HG03469 (cell line): ENCODE data around the gene KCNE4.

ENCODE experiments used
- ATAC-seq: cut with Tn5 transposase; IDR thresholded peaks from one replicate; pipeline ENCODE4 v1.9.1; 2021; ENCODE audit warnings: mild to moderate bottlenecking, moderate library complexity, moderate number of reproducible peaks; ENCODE audit not compliant: unreplicated experiment

KCNE4 gene, protein sequence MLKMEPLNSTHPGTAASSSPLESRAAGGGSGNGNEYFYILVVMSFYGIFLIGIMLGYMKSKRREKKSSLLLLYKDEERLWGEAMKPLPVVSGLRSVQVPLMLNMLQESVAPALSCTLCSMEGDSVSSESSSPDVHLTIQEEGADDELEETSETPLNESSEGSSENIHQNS

DNA sequence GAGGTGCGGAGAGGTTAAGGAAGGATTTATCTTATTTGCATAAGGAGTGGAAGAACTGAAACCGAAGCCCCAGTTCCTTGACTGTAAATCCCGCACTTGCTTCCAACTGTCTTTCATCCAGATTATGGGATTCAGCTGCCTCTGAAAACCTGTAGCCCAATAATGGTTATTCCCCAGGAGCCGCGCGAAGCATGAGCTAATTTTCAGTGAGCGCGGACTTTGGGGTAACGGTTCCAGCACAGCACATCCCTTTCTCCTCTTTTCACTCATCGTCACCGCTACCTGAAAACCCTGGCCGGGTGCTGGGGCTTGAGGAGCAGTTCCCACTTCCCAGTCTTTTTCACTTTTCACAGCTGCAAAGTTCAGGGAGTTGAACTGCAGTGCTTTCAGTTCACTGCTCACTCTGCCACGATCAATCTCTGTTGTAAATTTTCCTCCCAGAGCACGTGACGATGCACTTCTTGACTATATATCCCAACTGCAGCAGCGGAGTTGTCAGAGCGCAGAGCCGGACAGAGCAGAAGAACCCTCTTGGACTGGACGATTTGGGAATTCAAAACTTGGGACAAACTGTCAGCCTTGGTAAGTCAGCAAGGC is at the start of gene KCNE4:
Gene KCNE4 (plus strand): TSS at position 498 of the 597 bp plus-strand sequence. CDS start 641 bp downstream, outside the sequence.
- no peak for ATAC-seq

DNA sequence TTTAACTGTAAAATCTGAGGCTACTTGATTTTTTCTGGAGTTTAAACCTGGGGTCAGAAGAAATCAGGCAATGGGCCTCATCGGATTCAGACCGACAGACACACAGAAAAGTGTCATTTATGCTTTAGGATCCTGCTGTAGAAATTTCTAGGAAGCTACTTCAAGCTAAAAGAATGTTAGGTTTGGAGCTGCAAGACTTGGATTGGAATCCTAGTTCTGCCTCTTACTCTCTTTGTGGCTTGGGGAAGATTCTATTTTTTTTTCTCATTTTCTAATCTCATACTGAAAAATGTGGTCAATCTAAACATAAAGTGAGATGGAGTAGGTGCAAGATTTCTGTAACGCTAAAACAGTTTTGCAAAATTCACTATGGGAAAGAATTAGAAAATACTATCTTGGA is 48.8 kb upstream of the KCNE4 start:
- no peak for ATAC-seq

DNA sequence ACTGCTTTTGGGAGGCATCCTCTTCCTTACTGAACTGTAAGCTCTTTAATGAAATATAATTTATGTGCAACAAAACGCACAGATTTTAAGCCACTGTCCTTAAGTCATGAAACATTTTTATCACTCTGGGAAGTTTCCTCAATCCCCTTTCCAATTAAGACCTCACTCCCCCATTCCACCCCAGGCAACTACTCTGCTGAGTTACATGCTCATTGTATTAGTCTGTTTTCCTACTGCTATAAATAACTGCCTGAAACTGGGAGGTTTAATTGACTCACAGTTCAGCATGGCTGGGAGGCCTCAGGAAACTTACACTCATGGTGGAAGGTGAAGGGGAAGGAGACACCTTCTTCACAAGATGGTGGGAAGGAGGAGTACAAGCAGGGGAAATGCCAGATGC is 46.5 kb upstream of the KCNE4 start:
- ATAC-seq, result no peak

DNA sequence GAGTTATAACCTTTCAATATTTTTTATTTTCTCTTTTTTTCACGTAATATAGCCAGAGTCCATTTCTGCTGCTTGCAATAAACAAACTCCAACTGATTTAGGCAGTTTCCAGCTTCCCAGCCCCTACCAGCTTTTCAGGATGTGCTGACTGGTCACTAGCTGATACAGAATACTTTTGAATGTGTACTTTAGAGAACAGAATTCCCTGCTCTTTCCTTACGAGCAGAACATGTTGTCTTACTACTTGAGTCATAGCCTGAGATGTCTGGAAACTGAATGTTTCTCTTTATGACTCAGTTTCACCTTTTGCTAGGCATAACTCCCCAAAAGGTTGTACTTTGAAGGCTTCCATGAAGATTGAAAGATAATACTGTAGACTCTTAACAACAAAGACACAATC is 44.5 kb upstream of the KCNE4 start:
- no peak for ATAC-seq

DNA sequence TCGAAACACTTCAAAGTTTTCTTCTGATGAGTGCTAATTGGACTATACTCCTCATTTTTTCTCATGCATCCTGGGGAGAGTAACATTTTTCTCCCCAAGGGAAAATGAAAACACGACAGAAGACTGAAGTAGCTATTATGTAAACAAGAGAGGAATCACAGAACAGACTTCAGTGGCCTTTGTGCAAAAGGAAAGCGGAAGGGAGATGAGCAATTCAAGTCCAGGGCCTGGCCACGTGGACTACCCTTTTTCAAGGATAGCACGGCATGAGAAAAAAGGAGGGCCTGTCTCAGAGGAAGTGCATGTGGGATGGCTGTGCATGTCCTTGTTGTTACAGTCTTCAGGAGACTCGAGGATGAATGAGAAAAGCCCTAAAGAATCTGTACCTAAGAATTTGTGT is 43.8 kb upstream of the KCNE4 start:
- ATAC-seq, result no peak

DNA sequence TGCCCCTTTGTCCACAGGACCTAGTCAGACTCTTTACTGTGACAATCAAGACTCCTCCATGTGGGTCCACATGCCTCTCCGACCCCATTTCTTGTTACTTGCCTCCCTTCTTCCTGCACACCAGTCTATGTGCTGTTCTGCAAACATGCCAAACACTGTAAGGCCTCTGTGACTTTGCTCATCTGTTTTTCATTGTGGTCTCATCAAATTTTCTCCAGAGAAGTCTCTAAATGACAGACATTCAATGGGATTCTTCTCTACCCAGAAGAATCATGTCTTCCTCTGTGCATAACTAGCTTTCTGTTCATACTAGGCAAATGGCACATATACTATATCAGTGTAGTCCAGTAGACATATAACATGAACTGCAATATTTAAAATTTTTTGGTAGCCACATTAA is 43.0 kb upstream of the KCNE4 start:
- no peak for ATAC-seq

DNA sequence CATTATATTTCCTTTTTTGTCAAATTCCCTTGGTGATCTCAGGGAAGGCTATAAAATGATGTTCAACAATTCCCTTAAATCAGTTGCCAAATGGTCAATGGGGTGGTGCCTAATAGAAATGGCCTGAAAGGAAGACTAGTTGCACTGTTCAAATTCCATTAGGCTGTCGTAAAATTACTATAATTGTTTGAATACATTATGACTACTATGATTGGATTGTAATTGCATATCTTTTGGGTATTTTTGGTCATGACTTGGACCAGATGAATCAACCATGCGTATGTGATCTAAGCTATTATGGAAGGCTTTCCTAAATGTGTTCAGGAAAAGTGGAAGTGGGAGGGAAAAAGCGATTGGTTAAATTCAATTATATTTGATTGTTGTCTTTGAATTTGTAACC is 41.3 kb upstream of the KCNE4 start:
- ATAC-seq, result no peak

DNA sequence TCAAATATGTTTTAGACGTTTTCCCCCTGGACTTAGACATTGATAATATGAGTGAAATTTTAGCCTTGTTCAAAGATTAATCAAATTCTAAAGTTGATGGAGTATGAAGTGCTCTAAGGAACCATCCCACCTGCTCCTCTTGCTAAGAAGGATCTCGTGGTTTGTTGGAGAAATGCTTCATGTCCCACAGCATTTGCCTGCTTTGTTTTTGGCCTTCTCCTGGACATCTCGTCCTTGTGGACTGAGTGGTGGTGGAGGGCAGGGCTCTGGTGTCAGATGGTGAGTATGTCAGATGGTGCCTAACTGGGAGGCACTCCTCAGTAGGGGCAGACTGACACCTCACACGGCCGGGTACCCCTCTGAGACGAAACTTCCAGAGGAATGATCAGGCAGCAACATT is 39.7 kb upstream of the KCNE4 start:
- ATAC-seq, result no peak

DNA sequence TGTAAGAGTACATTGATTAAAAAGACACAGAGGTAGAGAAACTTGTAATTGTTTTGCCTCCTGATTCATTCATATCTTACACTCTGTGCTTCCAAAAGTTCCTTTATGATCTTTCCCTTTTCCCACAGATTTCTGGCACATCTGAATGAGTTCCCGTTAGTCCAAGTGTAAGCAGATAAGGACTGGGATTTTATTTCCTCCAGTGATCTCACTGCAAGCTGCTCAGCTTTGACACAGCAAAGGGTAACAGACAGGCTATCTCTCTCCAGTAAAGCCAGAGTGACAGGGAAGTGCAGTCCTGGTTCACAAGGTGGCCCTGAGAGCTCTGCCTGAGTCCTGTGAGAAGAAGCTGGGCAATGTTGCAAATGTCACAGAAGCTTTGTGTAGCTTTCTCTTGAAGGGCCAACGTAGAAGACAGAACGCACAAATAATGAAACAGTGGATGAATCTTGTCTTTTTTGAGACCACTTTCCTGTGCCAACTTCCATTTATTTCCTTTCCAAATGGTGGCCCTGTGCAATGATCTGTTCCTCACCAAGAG is 32.5 kb upstream of the KCNE4 start:
- ATAC-seq, result no peak

DNA sequence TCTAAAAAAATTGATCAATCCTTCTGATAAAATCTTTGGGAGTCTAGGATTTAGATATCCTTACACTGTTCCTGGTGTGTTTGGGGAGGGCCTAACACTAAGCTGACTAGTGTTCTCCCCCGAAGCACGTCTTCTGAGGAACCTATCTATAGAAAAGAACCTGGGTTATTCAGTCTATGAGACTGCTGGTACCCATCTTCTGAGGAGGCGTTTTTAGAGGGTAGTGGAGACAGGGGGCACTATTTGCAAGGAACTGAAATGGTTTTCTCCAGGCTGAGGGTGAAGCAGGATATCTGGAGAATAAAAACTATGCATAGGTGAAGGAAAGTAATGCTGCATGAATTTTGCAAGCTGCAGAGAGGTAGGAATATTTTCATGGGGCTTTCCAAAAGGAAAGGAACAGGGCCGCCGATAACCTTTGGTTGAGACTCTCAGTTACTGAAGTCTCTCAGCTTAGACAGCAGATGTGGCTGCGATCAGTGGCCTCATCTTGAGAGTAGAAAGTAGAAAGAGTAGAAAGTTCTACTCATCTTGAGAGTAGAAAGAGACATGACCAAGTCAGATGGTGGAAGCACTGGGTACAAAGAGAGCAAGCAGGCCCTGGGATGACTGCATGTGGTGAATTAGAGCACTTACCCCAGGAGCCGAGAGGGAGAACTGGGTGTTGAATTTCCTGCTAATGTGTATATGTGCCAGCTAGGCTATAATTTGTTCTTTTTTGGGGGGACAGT is 31.8 kb upstream of the KCNE4 start:
- no peak for ATAC-seq

DNA sequence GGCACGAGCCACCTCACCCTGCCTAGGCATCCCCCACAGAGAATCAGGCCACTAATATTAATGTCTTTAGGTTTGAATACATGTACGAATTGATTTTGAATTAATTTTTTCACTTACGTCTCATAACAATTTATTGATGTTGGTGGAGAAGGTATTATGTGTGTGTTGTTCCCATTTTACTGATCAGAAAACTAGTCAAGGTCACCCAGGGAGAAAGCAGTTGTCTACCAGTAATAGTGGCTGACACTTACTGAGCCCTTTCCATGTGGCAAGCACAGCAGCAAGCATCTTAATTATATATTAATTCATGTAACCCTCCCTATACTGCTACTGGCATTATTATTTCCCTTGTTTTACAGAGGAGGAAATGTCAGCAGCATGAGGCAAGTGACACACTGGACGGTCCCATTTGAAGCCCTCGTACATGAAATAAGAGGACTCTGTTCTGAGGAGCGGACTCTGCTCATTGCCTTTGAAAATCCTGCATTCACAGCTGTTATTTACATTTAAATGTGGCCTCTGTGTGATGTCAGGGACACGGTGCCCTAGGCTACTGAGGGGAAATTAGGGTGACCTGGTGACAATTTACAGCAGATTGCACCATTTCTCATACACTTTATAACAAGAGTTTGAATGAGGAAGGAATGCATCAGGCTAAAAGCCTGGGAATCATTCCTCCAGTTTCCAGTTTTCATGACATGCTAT is 30.9 kb upstream of the KCNE4 start:
- no peak for ATAC-seq

DNA sequence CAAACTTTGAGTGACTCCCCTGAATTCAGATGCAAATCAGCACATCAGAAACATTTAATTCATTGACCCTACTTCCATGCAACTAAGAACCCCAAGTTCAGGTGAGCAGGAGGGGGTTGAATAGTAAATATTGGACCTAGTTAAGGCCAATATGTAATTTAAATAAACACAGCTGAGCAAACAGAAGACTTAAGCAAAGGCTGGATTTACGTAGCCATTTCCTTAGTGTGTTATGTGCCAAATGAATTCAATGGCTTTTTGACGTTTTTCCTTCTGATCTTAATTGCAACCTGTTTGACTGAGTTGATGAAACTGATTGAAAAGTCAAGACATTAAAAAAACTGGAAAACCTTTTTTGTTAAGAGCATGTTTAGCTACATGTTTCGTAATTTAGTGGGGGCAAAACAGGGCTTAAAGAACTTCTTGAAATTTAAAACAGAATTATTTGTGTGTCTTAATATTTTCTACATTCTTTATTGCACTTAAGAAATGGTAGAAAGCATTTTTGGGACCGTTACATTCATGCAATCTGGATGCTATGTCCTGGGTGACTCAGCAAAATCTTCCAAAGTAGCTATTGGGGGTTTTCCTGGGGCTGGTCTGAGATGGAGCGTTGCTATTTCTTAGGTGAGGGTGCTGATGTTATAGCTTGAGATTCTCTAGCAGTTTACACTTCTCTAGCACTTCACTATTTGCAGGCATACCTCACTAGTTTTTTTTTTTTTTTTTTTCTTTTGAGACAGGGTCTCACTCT is 25.5 kb upstream of the KCNE4 start:
- ATAC-seq, result no peak

DNA sequence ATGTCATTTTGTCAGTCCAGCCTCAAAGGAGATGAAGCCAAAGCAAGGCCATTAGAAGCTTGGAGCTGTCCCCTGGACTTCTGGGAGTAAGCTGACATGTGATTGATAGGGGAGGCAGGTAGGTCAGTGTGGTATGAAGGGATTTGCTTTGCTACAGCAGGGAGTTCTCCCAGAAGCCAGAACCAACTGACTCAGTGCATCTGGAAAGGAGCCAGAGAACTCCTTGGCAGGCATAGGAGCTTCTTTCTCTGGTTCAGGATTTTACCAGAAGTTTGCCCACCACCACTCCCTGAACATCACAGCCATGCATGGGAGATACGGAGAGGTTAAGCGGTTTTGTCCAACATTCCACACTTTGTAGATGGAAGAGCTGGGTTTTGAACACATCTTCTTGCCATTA is 24.5 kb upstream of the KCNE4 start:
- no peak for ATAC-seq

DNA sequence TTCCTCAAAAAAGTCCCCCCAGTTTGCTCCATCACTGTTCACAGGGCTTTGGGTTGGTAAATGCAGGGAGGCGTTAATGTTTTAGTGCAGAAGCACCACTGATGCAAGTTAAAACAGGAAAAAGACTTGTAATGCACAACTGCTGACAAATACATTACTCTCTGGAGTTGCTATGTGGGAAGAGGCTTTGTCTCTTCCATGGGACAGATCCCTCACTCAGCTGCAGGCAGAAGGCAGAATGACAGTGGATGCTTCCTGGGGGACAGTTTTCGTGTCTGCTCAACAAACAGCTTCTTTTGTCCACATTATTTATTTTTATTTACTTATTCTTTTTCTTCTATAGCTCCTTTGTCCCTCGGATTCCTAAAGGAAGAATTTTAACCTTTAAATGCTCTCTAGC is 22.7 kb upstream of the KCNE4 start:
- ATAC-seq, result no peak

DNA sequence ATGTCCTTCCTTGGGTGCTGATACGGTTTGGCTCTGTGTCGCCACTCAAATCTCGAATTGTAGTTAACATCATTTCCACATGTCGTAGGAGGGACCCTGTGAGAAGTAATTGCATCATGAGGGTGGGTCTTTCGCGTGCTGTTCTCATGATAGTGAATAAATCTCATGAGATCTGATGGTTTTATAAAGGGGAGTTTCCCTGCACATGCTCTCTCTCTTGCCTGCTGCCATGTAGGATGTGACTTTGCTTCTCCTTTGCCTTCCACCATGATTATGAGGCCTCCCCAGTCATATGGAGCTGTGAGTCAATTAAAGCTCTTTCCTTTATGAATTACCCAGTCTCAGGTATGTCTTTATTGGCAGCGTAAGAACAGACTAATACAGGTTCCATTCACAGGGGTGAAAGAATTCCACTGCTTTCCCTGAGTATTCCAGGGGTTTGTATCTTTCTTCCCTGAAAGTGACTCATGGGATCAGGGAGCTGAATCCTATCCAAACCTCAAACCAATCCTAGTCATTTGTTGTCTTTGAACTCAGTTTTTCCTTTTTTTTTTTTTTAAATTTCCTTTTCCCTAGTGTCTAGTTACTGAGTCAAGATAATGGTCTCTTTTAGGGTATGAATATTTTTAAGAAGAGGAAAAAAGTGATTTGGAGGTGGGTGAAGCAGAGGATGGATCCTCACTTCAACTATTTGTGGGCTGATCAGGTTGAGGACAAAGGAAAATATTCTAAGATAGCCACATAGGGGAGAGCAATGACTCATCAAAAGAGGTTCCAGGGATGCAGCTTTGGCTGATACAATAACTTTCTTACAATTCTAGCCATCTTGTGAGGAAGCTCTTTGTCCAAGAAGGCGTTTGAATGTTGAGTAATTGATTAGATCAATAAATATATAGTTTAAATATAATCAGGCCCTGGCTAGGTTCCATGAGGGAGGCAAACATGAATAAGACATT is 19.5 kb upstream of the KCNE4 start:
- ATAC-seq, result no peak

DNA sequence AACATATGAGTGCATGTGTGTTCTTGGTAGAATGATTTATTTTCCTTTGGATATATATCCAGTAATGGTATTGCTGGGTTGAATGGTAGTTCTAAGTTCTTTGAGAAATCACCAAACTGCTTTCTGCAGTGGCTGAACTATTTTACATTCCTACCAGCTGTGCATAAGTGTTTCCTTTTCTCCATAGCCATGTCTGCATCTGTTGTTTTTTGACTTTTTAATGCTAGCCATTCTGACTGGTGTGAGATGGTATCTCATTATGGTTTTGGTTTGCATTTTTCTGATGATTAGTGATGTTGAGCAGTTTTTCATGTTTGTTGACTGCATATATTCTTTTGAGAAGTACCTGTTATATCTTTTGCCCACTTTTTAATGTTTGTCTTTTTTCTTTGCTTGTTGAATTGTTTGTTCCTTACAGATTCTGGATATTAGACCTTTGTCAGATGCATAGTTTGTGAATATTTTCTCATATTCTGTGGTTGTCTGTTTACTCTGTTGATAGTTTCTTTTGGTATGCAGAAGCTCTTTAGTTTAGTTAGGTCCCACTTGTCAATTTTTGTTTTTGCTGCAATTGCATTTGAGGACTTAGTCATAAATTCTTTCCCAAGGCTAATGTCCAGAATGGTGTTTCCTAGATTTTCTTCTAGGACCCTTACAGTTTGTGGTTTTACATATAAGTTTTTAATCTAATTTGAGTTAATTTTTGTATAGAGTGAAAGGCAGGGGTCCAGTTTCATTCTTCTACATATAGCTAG is 17.6 kb upstream of the KCNE4 start:
- no peak for ATAC-seq

DNA sequence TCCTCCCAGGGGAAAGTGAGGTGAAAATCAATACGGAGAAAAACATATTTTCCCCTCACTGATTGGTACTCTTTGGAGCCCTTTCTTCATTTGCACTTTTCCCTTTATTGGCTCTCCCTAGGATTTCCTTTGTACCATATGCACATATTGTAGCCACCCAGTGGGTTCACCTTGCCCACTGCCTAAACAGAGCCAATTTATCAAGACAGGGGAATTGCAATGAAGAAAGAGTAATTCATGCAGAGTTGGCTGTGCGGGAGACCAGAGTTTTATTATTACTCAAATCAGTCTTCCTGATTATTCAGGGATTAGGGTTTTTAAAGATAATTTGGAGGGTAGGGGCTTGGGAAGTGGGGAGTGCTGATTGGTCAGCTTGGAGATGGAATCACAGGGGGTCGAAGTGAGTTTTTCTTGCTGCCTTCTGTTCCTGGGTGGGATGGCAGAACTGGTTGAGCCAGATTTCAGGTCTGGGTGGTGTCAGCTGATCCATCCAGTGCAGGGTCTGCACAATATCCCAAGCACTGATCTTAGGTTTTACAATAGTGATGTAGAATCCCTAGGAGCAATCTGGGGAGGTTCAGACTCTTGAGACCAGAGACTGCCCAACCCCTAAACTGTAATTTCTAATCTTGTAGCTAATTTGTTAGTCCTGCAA is 15.1 kb upstream of the KCNE4 start:
- ATAC-seq, result no peak

DNA sequence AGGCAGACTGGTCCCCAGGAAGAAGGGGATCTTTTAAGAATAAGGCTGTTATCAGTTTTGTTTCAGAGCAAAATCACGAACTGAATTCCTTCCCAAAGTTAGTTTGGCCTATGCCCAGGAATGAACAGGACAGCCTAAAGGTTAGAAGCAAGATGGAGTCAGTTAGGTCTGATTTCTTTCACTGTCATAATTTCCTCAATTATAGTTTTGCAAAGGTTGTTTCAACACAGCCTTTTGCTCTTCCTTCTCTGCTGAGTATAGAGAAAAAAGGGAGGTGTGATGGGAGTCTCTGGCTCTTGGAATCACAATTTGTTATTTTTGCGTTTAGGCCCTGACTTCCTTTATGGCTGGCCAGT is 14.6 kb upstream of the KCNE4 start:
- no peak for ATAC-seq

DNA sequence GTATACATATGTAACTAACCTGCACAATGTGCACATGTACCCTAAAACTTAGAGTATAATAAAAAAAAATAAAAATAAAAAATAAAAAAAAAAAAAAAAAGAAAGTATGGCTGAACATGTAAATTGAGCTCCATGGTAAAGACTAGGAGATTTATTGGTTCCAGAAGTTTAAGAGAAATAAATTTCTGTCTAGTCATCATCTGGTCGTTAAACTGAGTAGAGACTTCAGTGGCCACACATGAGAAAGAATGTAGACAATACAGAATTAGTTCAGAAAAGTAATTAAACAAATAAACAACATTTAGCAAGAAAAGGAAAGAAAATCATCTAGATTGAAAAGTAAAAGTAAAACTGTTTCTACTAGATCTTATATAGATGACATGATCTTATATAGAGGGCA is 12.4 kb upstream of the KCNE4 start:
- ATAC-seq, result no peak
